Jurkat, Clone E6-1 (cell line): ENCODE results near the gene IGF1R.

ENCODE experiments used
- DNase-seq: peaks from one replicate; pipeline ENCODE4 v3.0.0-alpha.2; 2011; ENCODE audit warnings: low read depth, low spot score
- H3K4me3 ChIP-seq: 2 replicates; pipeline ENCODE4 v1.5.1; 2011; ENCODE audit warnings: mild to moderate bottlenecking, low read length, control low read depth, moderate library complexity

Gene IGF1R

GRCh38 chr15:98937413-98938104 lies 289.2 kb downstream of the IGF1R start:
- no peak for DNase-seq
- no peak overlapping the region for H3K4me3 ChIP-seq

- DNase-seq, result no peak
- H3K4me3 ChIP-seq, result no peak overlapping the region
Observed at GRCh38 chr15:98938105-98938417, 289.7 kb downstream of the IGF1R start.

GRCh38 chr15:98938799-98939198 lies 290.5 kb downstream of the IGF1R start:
- DNase-seq, result peak; percentile 89
- no peak overlapping the region for H3K4me3 ChIP-seq

- no peak overlapping the region for H3K4me3 ChIP-seq
- DNase-seq, result no peak
Observed at GRCh38 chr15:98939311-98940080, 291.2 kb downstream of the IGF1R start.

- DNase-seq, result no peak
- no peak overlapping the region for H3K4me3 ChIP-seq
Observed at GRCh38 chr15:98941595-98942255, 293.4 kb downstream of the IGF1R start.

GRCh38 chr15:98942431-98942830 lies 294.1 kb downstream of the IGF1R start:
- DNase-seq, result no peak
- H3K4me3 ChIP-seq, result no peak overlapping the region

- no peak overlapping the region for H3K4me3 ChIP-seq
- DNase-seq, result no peak
Observed at GRCh38 chr15:98943051-98943508, 294.7 kb downstream of the IGF1R start.

- no peak for DNase-seq
- no peak overlapping the region for H3K4me3 ChIP-seq
Observed at GRCh38 chr15:98943601-98944151, 295.3 kb downstream of the IGF1R start.

- H3K4me3 ChIP-seq, result no peak overlapping the region
- DNase-seq, result no peak
Observed at GRCh38 chr15:98946301-98947255, 298.2 kb downstream of the IGF1R start.

GRCh38 chr15:98948456-98948855 lies 300.1 kb downstream of the IGF1R start:
- no peak for DNase-seq

GRCh38 chr15:98948941-98949340 lies 300.6 kb downstream of the IGF1R start:
- DNase-seq, result no peak
- no peak overlapping the region for H3K4me3 ChIP-seq

More at GRCh38 chr15:98948456-98948855, 300.1 kb downstream of the IGF1R start:
- no peak overlapping the region for H3K4me3 ChIP-seq

- DNase-seq, result no peak
- no peak overlapping the region for H3K4me3 ChIP-seq
Observed at GRCh38 chr15:98949624-98950023, 301.3 kb downstream of the IGF1R start.

- no peak overlapping the region for H3K4me3 ChIP-seq
- DNase-seq, result peak; percentile 37
Observed at GRCh38 chr15:98950248-98950647, 301.9 kb downstream of the IGF1R start.

GRCh38 chr15:98951004-98951403 lies 302.7 kb downstream of the IGF1R start:
- no peak overlapping the region for H3K4me3 ChIP-seq
- no peak for DNase-seq

- peak overlapping the region; percentile 57 for H3K4me3 ChIP-seq
- no peak for DNase-seq
Observed at GRCh38 chr15:98951493-98952320, 303.4 kb downstream of the IGF1R start.

GRCh38 chr15:98952381-98952803 lies 304.1 kb downstream of the IGF1R start:
- peak overlapping the region; percentile 57 for H3K4me3 ChIP-seq
- peak; percentile 95 for DNase-seq

GRCh38 chr15:98953000-98953787 lies 304.9 kb downstream of the IGF1R start:
- peak; percentile 36 for DNase-seq
- H3K4me3 ChIP-seq, result peak overlapping the region; percentile 57
